Activated effector memory CD4-positive, alpha-beta T cell treated with anti-CD3 and anti-CD28 coated beads, Interleukin-2, amount 50 U/mL, for 16 hours (primary cell): ENCODE data around the gene CECR2.

Source experiments
- DNase-seq: peaks from one replicate; pipeline ENCODE4 v3.0.0-alpha.2; 2020

CECR2 gene

DNA sequence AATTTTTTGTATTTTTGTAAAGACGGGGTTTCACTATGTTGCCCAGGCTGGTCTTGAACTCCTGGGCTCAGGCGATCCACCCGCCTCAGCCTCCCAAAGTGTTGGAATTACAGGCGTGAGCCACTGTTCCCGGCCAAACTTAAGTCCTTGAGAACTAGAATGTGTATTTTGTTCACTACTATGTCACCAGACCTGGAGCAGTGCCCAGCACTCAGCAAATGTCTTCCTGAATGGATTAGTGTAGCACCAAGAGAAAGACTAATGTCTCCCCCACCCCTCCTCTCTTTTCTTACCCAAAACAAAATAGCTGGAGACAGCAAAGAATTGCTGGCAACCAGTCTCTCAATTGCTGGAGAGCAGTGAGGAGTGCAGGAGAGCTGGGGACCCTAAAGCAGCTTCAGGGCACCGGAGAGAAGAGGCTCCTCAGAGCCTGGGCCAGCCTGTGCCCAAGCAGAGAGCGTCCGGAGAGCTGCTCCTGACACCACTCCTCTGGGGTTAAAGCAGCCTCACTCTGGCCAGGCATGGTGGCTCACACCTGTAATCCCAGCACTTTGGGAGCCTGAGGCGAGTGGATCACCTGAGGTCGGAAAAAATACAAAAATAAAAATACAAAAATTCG is 209.0 kb downstream of the CECR2 start:
- DNase-seq, result no peak

DNA sequence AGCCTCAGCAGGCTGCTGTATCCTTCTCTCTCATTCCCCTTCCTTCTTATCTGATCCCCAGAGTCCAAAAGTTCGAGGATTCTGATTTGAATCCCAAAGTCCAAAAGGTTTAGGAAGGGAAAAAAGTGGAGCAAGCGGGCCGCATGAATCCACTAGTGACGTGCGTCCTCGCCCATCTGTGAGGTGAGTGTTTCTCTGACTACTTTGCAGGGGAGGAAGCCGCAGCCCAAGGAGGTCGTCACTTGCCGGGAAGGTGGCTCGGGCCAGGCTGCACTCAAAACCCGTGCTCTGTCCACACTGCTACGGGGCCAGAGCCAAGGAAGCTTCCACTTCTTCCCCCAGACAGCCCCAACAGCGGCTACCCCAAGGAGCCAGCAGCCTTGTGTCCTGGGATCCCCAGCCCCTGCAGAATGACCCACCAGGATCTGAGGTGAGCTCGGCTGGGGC is 210.3 kb downstream of the CECR2 start:
- DNase-seq, result no peak

DNA sequence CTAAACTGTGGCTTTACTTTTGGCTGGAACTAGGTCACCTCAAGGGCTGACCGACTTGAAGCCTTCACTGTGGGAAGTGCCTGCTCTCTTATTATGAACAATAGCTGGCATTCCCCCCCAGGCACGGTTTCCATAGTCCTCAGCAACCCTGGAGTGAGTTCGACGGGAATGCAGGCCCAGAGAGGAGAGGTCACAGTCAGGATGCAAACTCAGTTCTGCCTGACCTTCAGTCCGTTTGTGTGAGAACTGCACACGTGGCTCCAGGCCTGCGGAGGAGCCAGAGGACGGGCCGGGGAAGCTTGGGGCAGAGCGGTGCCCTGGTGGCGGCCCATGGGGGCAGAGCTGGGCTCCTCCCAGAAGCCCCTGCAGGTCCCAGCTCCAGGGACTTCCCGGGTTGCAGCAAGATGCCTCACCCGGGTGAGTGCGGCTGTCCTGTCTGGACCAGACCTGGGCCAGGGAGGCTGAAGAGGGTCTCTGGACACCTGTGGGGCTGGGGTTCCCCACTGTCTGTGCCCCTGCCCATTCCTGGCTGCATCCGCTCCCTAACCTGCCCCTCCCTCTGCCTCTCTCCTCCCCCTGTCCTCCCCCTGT is 211.3 kb downstream of the CECR2 start:
- DNase-seq, result no peak

DNA sequence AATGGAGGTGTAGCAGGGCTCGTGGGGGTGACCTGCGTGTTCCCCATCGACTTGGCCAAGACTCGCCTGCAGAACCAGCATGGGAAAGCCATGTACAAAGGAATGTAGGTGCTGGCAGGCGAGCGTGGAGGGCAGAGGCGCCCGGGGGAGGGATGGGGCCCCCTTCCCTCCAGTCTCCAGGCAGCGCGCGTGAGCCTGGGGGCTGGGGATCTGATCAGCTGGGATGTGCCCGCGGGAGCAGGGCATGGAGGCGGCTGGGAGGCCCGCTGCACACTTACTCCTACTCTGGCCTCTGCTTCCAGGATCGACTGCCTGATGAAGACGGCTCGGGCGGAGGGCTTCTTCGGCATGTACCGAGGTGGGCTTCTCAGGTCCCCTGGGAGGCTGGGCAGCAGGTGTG is 211.8 kb downstream of the CECR2 start:
- DNase-seq, result no peak

DNA sequence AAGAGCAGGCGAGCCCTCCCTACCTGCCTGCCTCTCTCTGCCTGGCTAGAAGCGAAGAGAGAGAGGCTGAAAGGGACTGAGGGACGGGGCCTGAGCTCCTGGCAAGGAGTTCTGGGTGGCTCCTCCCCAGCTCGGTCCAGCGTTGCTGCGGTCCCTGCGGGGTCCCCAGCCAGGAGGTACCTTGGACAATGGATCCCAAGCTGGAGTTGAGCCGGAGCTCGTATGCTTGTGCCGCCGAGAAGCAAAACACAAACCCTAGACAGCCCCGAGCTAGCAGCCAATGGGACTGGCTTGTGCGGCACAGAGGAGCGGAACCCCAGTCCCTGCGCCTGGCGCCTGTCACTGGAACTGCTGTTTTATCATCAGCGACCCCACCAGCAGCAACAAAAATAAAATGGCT is 212.4 kb downstream of the CECR2 start:
- DNase-seq, result no peak

DNA sequence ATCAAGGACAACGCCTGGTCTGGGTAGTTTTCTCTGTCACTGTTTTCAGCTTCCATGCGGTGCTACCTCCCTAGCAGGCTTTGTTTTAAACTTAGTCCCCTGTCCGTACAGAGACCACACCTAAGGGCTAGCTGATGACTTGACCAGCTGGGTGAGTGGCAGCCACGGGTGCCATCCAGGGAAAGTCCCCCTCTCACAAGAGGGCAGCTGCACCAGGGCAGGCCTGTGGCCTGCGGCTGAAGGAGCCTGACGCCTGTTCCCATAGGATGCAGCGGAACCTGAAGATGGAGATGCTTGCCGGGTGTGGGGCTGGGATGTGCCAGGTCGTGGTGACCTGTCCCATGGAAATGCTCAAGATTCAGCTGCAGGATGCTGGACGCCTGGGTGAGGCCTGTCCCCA is 213.9 kb downstream of the CECR2 start:
- no peak for DNase-seq

DNA sequence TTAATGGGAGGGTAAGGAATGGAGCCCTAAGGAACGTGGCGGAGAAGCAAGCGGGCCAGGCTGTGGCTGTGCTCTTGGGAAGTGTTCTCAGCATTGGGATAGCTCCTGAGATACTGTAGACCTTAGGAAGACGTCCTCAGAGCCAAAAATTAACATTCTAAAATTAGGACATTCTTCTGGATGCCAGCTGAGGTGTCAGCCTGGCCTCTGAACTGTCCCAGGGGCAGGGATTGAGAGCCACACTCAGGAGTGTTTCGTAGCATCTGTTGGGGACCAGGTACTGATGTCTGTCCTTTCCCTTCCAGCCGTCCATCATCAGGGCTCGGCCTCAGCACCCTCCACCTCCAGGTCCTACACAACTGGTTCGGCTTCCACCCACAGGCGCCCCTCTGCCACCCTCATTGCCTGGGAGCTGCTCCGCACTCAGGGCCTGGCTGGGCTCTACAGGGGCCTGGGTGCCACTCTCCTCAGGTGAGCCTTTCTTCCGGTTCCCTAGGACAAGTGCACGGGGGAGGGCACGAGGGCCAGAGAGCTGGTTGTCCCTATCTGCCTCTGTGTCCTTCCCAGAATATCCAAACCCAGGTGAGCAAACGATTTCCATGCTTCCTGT is 217.7 kb downstream of the CECR2 start:
- DNase-seq, result no peak

DNA sequence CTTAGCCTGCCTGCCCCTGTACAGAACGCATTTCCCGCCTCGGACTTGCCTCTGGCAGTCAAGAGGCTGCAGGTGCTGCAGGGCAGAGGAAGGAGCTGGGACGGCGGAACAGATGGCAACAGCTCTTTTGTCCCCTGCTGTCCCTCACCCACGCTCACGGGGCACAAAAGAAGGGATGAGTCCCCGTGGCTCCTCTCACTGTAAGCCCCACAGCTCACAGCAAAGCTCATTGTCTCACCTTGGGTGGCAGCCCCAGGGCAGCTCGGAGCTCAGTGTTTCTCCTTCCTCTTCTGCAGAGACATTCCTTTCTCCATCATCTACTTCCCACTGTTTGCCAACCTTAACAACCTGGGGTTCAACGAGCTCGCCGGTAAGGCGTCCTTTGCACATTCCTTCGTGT is 218.4 kb downstream of the CECR2 start:
- no peak for DNase-seq

DNA sequence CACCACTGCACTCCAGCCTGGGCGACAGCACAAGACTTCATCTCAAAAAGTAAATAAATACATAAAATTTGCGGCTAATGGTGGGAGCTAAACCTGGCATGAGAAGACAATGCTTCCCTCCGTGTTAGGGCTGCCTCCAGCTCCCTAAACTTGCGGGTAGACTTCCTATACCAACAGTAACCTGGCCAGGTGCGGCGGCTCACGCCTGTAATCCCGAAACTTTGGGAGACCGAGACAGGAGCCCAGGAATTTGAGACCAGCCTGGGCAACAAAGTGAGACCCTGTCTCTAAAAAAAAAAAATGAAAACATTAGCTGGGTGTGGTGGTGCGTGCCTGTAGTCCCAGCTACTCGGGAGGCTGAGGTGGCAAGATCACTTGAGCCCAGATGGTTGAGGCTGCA is 219.3 kb downstream of the CECR2 start:
- no peak for DNase-seq

DNA sequence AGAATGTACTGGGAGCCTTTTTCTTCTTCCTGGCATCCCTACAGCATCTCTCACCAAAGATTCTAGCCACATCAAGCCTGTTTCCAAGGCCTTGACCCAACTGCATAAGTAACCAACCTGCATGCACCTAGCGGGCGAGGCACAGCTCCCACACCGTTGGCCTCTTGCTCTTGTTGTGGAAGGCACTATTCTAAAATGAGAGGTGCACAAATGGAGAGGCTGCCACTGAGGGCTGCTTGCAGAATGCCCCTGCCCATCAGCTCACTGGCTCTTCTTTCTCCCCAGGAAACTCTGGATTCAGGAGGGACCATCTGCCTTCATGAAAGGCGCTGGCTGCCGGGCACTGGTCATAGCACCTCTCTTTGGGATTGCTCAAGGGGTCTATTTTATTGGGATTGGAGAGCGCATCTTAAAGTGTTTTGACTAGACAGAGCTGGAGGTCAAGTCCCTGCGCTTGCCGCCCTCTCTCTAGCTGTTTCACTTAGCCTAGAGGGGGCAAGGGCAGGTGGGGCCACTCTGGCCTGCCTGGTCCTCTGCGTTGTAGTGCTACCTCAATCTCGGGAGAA is 220.6 kb downstream of the CECR2 start:
- no peak for DNase-seq

DNA sequence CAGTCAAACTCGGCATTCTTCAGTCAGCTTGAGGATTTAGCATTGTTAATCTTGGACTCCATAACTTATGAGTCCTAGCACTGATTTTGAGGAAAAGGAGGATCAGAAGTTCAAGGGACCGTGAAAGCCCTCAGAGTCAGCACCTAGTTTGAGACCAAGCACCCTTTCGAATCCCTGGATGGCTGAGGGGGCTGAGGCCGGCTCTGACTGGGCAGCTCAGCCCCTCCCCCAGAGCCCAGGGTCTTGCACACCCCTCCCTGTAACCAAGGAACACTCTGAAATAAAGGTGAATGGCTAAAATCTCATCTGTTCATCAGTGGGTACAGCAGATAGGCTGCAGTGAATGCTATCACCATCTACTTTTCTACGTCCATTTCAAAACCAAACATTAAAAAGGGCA is 221.3 kb downstream of the CECR2 start:
- no peak for DNase-seq

DNA sequence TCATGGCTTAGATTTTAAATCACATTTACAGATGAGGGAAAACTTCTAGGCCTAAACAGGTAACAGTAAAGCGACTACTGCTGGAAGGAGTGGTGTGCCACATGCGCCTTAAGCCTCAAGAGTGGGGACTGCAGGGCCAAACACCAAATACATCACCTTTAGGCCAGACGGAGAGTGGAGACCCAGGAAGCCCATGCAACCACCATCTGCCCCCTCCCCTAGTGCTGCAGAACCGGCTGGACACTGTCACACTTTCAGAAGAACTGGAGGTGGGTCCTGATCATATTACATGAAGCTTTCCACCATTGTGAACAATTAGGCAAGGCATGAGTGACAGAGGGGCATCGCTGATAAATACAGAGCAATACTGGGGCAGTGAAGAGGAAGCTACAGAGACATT is 222.9 kb downstream of the CECR2 start:
- no peak for DNase-seq

DNA sequence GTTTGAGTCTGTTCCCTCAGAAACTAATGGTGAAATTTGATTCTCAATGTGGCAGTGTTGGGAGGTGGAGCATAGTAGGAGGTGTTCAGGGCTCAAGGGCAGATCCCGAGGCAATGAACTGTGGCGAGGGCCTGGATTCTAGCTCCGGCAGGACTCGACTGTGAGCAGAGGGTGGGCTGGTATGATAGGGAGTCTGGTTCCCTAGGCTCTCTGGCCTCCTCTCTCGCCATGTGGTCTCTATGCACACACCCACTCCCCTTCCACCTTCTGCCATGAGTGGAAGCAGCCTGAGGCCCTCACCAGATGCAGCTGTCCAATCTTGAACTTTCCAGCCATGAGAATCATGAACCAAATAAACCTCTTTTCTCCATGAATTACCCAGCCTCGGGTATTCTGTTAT is 227.0 kb downstream of the CECR2 start:
- DNase-seq, result no peak

DNA sequence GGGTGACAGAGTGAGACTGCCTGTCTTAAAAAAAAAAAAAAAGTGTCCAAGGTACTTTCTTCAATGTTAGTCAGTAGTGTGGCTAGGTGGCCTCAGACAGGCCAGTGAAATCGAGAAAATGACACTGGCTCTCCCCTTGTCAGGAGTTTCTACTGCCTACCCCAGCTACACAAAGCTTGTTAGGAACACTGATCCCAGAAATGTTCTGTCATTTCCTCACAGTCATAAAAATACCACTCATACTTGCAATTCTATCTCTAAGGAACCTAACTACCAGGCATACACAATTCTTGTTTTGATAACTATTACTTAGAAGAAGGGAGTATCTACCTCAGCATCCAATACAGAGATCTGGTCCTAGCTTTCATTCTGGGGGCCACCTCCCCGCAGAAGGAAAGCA is 228.0 kb downstream of the CECR2 start:
- no peak for DNase-seq

DNA sequence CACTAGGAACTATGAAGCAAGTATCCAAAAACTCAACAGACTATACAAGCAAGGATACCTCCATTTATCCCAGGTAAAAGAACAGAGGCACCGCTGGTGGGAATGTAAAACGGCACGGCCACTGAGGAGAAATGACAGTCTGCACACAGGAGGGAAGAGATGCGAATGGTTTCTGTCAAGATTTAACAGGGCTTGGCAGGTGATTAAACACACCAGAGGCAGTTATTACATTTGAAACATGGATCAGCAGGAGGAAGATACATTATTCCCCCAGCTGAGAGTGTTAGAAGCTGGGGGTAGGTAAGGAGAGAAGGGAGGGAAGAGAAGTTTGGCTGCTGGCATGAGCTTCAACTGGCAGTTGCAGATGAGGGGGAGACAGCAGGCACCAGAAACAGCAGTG is 229.1 kb downstream of the CECR2 start:
- no peak for DNase-seq

DNA sequence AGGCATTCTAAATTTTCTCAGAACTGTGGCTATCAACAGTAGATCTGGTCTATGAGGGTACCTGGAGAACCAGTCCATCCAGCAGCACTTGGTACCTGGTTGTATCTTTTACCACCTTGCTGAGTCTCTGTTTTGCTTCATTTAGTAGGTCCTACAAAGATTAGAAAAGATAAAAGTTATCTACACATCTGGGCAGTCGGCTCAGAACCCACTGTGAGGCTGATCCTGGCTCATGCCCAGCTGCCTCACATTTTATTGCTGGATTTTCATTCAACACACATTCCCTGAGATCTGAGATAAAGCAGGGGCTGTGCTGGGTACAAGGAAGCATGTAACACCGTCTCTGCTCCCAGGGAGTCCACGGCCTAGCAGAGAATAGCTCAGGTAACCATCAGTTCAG is 231.8 kb downstream of the CECR2 start:
- no peak for DNase-seq

DNA sequence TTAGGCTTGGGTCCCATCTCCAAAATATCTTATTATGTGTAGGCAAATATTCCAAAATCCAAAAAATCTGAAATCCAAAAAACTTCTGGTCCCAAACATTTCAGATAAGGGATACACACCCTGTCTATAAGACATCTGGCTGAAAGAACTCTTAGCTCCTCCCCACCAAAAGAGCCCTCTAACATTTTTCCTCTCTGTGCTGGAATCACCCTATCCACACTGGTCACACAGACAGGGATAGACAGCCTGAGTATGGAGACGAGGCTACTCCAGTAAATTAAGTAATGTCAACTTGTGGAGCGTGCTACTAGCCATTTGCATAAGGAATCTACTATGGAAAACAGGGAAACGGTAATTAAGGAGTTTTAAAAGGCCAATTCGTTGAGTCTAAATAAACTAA is 234.4 kb downstream of the CECR2 start:
- DNase-seq, result no peak

DNA sequence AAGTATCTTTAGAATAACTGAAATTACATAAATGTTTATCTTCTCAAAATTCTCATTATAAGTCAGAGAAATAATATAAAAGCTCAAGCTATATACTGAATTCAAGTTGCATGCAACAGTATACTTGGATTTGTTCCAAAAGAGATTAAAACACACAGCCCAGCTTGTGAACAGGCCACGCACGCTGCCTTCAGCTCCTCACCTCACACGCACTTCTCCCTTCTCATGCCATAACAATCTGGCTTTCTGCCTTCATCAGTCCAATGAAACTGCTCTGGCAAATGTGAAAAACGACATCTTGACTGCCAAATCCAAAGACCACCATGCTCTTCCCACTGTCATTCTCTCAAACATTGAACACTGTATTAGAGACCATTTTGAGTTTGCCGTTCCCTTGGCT is 237.2 kb downstream of the CECR2 start:
- DNase-seq, result no peak
